Stimulated activated CD8-positive, alpha-beta memory T cell treated with anti-CD3 and anti-CD28 coated beads, Interleukin-4, amount 100 ng/mL, for 24 hours (primary cell): ENCODE data around the gene FBXO8.
"Not testable (repeated sequence)": the region's sequence is repeated elsewhere in the genome, so short reads cannot be mapped to it uniquely, and the experiment has no call there.

Source experiments
- DNase-seq: peaks from one replicate; pipeline ENCODE4 v3.0.0-alpha.2; 2020; ENCODE audit warnings: low read depth

Gene FBXO8

GRCh38 chr4:174282836-174283506, 496 bp downstream of the FBXO8 start:
- DNase-seq, result peak; percentile 53

GRCh38 chr4:174281901-174282300, 1.6 kb downstream of the FBXO8 start:
- DNase-seq, result no peak

GRCh38 chr4:174281182-174281737, 2.2 kb downstream of the FBXO8 start:
- DNase-seq, result no peak

GRCh38 chr4:174279433-174280155, 3.9 kb downstream of the FBXO8 start:
- no peak for DNase-seq

DNA sequence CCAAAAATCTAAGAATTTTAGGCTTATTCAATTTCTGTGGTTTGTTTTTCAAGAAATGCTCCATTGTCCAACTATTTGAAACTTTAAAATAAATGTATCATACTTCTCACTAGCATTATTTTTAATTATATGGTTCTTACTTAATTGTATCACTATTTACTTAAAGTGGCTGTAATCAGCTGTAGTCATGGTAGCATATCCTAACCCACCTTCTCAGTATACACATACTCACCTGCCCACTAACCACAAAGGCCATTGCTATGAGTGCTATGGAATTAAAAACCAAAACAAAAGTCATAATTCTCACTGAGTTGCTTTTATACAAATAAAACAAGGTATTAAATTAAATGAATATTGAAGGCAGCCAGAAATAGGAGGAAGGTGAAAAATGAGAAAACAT, 5.0 kb downstream of the FBXO8 start:
- DNase-seq, result no peak

DNA sequence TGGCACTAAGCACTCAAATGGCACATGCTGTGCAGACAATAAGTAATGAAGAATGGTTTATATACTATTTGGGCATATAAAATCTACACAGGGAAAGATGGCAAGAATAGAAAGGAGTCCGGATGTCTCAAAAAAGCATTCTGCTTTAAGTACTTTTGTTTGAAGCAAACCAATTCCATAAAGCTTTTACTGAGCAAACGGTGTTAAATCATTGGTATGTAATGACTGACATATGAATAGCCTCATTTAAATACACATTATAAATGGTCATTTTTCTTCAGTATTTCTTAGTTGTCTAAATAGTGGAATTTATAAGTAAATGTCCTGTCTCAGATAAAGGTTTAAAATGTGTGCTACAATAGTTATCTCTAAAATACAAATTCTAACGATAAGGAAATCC, 6.0 kb downstream of the FBXO8 start:
- no peak for DNase-seq

DNA sequence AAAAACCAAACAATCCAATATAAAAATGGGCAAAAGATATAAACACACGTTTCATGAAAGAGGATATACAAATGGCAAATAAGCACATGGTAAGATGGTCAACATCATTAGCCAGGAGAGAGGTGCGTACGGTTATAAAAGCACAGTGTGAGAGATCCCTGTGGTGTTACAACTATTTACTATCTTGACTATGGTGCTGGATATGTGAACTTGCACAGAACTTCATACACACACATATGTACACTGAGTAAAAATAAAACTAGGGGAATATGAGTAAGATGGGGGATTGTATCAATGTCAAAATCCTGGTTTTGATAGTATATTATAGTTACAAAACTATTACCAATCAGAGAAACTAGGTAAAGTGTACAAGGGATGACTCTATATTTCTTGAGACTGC, 8.4 kb downstream of the FBXO8 start:
- no peak for DNase-seq

- DNase-seq, result no peak
Measured at GRCh38 chr4:174274436-174274835, 9.0 kb downstream of the FBXO8 start.

DNA sequence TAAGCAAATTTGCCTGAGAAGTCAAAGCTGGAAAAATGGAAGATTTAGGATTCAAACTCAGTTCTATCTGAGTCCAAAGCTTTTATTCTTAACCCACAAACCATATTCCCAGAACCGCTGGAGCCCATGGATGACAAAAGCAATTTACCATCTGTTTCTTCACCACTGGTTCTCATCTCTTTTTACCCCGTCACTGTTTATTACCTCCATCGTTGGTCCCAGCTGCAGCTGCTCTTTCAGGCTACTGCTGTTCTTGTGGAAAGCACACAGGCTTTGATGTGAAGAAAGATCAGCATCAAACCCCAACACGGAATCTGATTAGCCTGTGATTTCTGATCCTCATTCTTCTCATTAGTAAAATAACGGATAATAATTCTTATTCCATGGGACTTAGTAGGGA, 9.5 kb downstream of the FBXO8 start:
- DNase-seq, result no peak

- DNase-seq, result no peak
Measured at GRCh38 chr4:174266416-174266815, 17.1 kb downstream of the FBXO8 start.

GRCh38 chr4:174265916-174266315, 17.6 kb downstream of the FBXO8 start:
- DNase-seq, result no peak

DNA sequence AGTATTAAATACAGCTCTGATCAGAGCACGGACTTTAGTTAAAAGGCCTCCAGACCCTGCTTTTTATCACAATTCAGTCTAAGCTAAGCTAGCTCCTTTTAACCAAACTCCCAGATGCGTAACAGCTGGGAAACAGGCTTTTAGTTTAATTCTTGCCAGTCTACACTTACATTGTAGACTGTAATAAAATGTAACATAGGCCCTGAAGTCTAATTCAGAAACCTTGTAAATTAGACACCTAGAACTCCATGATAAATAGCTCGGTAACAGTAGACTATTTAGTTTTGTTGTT, 20.1 kb downstream of the FBXO8 start:
- no peak for DNase-seq

DNA sequence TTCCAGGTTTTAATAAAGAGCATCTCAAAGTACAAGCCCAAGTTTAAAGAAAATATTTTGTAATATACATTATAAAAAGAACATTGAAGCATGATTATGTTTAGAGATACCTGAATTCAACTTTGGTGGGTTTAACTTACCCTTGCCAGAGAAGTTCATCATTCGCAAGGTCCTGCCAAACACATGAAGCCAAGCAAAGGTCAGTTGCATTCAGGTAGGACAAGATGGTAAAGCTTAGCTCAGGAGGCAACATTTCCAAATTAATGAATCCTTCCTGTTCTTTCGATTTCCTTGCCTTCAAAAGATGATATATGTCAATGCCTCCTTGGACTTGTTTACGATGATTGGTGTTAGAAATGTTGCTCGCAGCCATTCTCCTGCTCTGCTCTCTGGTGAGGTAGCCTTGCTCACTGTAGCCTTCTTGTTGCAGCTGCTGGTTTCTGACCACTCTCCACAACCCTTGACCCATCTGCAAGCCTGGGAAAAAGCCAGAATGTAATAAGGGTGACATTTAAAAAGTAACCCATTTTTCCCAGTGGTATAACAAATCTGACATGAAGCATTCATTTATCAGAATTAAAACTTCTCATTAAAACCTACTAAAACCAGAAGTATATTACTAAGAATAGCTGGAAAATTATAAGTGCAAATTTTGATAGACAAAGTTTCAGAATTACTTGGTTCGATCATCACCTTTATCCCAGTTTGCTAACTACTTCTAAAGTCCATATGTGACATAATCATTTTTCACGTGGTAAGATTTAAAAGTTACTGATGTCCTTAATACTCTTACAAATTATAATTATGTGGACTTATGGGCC, 20.6 kb downstream of the FBXO8 start:
- no peak for DNase-seq

- not testable (repeated sequence) for DNase-seq
Measured at GRCh38 chr4:174261432-174261831, 22.0 kb downstream of the FBXO8 start.

GRCh38 chr4:174260099-174260498, 23.4 kb downstream of the FBXO8 start:
- no peak for DNase-seq

DNA sequence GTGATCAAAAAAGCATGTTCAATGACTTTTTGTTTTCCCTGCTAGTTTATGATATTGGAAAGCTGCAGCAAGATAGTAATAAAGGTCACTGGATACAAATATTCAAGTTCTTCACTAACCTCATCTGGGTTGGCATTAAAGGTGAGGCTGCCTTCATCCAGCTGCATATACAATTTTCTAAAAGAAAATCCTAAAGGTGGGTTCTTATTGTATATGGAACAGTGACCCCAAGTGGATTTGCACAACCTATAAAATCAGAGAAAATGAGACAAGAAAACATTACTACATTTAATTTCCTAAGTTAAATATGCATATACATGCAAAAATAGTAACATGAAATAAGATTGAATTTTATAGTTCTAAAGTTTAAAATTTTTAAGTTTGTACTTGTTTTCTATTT, 23.9 kb downstream of the FBXO8 start:
- no peak for DNase-seq

DNA sequence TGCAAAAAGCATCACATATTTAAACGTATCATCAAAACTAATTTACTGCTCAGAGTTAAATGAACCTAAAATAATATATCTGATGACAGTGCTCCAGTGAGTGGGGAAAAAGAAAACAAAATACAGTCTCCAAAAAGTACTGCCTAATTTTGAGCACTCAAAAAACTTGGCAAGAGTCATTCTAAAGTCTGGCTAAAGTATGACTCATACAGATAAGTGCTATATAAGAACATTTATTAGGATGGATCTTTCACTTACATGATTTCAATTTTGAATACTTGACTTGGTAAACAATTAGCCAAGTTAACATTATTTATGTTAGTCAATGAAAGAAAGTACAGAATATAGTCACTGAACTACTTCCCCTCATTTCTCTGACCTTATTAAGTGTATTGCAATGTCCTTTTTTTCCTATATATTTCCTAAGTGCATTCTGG, 27.2 kb downstream of the FBXO8 start:
- DNase-seq, result no peak

DNA sequence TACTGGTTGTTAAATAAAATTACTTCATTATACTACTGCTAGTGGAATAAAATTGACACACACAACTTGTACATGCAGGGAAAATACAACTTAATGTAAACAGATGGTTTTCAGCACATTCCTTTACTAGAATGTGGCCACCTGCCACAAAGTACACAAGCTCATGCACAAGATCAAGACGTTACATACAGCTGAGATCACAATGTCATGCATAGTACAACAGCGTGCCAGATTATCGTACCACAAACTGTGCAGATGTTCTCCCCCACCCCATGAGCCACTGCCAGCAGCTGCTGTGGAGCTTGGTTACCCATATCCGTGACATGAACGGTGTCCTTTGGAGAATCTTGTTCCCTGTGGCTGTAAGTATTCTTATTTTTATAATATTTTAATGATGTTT, 27.7 kb downstream of the FBXO8 start:
- no peak for DNase-seq

- DNase-seq, result no peak
Measured at GRCh38 chr4:174255374-174255773, 28.1 kb downstream of the FBXO8 start.

DNA sequence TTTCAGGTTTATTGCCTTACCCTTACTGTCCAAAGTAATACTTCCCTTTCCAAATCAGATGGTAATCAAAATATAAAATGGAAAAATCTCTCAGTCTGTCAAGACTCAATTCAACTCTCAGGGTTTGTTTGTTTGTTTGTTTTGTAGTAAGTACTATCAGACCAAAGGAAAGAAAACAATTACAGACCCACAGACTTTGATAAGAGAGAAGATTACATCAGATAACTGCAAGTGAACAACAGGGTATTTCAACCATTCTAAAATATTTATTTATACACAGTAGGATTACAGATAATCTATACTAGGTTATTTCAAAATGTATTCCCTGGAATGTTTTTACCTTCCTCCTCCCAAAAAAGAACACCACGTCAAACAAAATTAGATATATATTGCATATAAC, 28.9 kb downstream of the FBXO8 start:
- no peak for DNase-seq

GRCh38 chr4:174252412-174252811, 31.1 kb downstream of the FBXO8 start:
- DNase-seq, result no peak

DNA sequence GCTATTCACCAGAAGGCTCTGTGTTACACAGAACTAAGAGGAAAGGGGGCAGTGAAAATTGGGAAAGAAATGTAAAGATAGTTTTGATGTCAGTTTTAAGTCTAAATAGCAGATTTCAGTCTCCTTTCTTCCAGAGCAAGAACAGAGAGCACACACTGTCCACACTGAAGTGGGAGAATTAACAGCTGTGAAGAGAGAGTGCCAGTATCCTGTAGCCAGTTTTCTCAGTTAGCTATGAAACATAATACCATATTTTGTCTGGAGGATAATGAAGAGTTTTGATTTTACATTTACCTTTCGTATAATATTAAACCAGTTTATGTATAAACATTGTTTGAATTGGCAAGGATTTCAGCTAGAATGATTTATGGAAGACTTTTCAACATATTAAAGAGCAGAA, 35.1 kb downstream of the FBXO8 start:
- no peak for DNase-seq

DNA sequence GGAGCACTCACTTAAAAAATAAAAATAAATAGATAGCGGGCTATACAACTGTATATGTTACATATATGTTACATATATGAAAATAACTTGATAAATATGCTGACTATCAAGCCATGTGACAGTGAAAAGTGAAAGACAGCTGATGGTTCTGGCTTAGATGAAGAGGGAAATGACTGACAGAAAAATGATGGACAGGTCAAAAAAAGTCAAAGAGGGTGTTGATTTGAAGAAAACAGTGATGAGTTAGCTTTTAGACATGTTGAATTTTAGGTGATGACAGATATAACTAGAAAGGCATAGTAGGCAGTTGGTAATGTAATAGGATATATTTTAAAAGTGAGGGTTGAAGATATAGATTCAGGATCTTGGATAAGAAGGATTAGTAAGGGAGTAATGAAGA, 37.8 kb downstream of the FBXO8 start:
- no peak for DNase-seq
